ENCODE results near the gene ATF7IP.

ATF7IP gene

DNA sequence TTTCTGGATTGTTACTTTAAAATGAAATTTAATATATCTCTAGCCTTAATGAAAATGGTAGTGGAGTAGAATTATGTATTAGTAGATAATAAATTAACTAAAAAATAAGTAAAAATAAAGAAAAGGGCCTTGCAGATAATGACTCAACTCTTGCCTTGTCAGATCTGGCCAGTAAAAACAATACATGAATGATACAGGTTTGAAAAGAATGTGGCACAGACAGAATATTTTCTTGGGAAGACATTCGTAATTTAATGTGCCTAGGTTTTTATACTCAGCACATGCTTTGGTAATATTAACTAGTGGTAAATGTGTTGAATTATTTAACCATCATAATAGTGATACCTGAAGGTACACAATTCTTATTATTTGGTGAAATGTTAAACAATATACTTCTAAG, 28.3 kb downstream of the ATF7IP start:
- ChIA-PET CTCF (interaction anchor here (1.4 to 1.7 kb wide), 3 partner anchors 9 to 28 kb away, joined by 5 to 6 read pairs (median 5); partner anchors contain the start of gene ATF7IP), POLR2A (interaction anchor here (1.5 to 2.2 kb wide), 2 partner anchors 9 to 28 kb away, joined by 9 to 13 read pairs; partner anchors contain the start of gene ATF7IP)
- Histone ChIP-seq H3K36me3 (ENCODE audit: control insufficient read depth in 2 of 2, insufficient read depth in 1 of 2, low read length in 2 of 2) (no peaks in the 10 kb centered on the region; a peak in 1 of 3 replicates), H3K9me3 (ENCODE audit: control insufficient read depth, insufficient read depth, low read depth, low read length) (no peaks in the 10 kb centered on the region), H3K27ac (ENCODE audit: extremely low read depth, low read depth, low read length) (no peak overlapping the region), H3K4me1 (ENCODE audit: control insufficient read depth, insufficient read depth, low read length) (peaks cover 11% of the 10 kb centered on the region), H3K4me3 (ENCODE audit: low read depth, low read length) (no peak overlapping the region)
- TF ChIP-seq ZNF221 (tag by site-specific recombination; IDR thresholded peaks at IDR 0.05; ENCODE audit: borderline replicate concordance) = no peak
- TF ChIP-seq ZNF654 (tag by site-specific recombination; IDR thresholded peaks at IDR 0.05; ENCODE audit: low read depth) = no peak
- TF ChIP-seq ZNF148 (tag by site-specific recombination; IDR thresholded peaks at IDR 0.05; ENCODE audit: borderline replicate concordance) = no peak
- TF ChIP-seq, protein P1, sequence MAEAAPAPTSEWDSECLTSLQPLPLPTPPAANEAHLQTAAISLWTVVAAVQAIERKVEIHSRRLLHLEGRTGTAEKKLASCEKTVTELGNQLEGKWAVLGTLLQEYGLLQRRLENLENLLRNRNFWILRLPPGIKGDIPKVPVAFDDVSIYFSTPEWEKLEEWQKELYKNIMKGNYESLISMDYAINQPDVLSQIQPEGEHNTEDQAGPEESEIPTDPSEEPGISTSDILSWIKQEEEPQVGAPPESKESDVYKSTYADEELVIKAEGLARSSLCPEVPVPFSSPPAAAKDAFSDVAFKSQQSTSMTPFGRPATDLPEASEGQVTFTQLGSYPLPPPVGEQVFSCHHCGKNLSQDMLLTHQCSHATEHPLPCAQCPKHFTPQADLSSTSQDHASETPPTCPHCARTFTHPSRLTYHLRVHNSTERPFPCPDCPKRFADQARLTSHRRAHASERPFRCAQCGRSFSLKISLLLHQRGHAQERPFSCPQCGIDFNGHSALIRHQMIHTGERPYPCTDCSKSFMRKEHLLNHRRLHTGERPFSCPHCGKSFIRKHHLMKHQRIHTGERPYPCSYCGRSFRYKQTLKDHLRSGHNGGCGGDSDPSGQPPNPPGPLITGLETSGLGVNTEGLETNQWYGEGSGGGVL (tag by site-specific recombination; IDR thresholded peaks at IDR 0.05) = no peak
- TF ChIP-seq GLI2 (tag by site-specific recombination; IDR thresholded peaks at IDR 0.05; ENCODE audit: borderline replicate concordance, low read depth) = no peak
- no peak for TF ChIP-seq PRDM10 (tag by site-specific recombination; IDR thresholded peaks at IDR 0.05)
- TF ChIP-seq, protein P2, sequence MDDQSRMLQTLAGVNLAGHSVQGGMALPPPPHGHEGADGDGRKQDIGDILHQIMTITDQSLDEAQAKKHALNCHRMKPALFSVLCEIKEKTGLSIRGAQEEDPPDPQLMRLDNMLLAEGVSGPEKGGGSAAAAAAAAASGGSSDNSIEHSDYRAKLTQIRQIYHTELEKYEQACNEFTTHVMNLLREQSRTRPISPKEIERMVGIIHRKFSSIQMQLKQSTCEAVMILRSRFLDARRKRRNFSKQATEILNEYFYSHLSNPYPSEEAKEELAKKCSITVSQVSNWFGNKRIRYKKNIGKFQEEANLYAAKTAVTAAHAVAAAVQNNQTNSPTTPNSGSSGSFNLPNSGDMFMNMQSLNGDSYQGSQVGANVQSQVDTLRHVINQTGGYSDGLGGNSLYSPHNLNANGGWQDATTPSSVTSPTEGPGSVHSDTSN (CRISPR knock-in tag; IDR thresholded peaks at IDR 0.05) = no peak
- TF ChIP-seq ZNF677 (tag by site-specific recombination; IDR thresholded peaks at IDR 0.05) = no peak
- no peak for TF ChIP-seq ZNF433 (tag by site-specific recombination; IDR thresholded peaks at IDR 0.05; ENCODE audit: low read depth)
- TF ChIP-seq, protein P3, sequence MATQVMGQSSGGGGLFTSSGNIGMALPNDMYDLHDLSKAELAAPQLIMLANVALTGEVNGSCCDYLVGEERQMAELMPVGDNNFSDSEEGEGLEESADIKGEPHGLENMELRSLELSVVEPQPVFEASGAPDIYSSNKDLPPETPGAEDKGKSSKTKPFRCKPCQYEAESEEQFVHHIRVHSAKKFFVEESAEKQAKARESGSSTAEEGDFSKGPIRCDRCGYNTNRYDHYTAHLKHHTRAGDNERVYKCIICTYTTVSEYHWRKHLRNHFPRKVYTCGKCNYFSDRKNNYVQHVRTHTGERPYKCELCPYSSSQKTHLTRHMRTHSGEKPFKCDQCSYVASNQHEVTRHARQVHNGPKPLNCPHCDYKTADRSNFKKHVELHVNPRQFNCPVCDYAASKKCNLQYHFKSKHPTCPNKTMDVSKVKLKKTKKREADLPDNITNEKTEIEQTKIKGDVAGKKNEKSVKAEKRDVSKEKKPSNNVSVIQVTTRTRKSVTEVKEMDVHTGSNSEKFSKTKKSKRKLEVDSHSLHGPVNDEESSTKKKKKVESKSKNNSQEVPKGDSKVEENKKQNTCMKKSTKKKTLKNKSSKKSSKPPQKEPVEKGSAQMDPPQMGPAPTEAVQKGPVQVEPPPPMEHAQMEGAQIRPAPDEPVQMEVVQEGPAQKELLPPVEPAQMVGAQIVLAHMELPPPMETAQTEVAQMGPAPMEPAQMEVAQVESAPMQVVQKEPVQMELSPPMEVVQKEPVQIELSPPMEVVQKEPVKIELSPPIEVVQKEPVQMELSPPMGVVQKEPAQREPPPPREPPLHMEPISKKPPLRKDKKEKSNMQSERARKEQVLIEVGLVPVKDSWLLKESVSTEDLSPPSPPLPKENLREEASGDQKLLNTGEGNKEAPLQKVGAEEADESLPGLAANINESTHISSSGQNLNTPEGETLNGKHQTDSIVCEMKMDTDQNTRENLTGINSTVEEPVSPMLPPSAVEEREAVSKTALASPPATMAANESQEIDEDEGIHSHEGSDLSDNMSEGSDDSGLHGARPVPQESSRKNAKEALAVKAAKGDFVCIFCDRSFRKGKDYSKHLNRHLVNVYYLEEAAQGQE (tag by site-specific recombination; IDR thresholded peaks at IDR 0.05) = no peak
- no peak for TF ChIP-seq ZNF354C (tag by site-specific recombination; IDR thresholded peaks at IDR 0.05; ENCODE audit: borderline replicate concordance, low read depth)
- no peak for TF ChIP-seq ZNF544 (tag by site-specific recombination; IDR thresholded peaks at IDR 0.05)
- TF ChIP-seq, protein P4, sequence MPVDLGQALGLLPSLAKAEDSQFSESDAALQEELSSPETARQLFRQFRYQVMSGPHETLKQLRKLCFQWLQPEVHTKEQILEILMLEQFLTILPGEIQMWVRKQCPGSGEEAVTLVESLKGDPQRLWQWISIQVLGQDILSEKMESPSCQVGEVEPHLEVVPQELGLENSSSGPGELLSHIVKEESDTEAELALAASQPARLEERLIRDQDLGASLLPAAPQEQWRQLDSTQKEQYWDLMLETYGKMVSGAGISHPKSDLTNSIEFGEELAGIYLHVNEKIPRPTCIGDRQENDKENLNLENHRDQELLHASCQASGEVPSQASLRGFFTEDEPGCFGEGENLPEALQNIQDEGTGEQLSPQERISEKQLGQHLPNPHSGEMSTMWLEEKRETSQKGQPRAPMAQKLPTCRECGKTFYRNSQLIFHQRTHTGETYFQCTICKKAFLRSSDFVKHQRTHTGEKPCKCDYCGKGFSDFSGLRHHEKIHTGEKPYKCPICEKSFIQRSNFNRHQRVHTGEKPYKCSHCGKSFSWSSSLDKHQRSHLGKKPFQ (tag by site-specific recombination; IDR thresholded peaks at IDR 0.05) = no peak
- TF ChIP-seq SP7 (tag by site-specific recombination; IDR thresholded peaks at IDR 0.05) = no peak
- TF ChIP-seq ZNF266 (tag by site-specific recombination; IDR thresholded peaks at IDR 0.05; ENCODE audit: low read depth) = no peak
- no peak for TF ChIP-seq ZNF747 (tag by site-specific recombination; IDR thresholded peaks at IDR 0.05)
- TF ChIP-seq ZBTB20 (tag by site-specific recombination; IDR thresholded peaks at IDR 0.05) = no peak
- TF ChIP-seq ZNF621 (tag by site-specific recombination; IDR thresholded peaks at IDR 0.05) = no peak
- TF ChIP-seq ZNF558 (tag by site-specific recombination; IDR thresholded peaks at IDR 0.05) = no peak
